Peyer's patch (tissue), 4 donors: ENCODE measurements around the gene CREB3L1.

Source experiments
- POLR2A ChIP-seq, 2 donors: fragments of 450-650 bp; IDR thresholded peaks; one replicate each; pipeline ENCODE4 v1.5.1; 2017; ENCODE audit warnings: antibody characterized with exemption in 2 of 2, mild to moderate bottlenecking in 2 of 2, moderate library complexity in 2 of 2
- TF ChIP-seq, protein P1 (sequence below), 6 experiments: fragments of 450-650 bp in 4 of 6; fragments of 200-600 bp in 2 of 6; sonication (generic) in 1 of 6; IDR thresholded peaks; one replicate each; pipeline ENCODE4 v1.5.1; 2017 to 2019; ENCODE audit warnings: antibody characterized with exemption in 6 of 6, mild to moderate bottlenecking in 3 of 6, moderate library complexity in 1 of 6

DNA sequence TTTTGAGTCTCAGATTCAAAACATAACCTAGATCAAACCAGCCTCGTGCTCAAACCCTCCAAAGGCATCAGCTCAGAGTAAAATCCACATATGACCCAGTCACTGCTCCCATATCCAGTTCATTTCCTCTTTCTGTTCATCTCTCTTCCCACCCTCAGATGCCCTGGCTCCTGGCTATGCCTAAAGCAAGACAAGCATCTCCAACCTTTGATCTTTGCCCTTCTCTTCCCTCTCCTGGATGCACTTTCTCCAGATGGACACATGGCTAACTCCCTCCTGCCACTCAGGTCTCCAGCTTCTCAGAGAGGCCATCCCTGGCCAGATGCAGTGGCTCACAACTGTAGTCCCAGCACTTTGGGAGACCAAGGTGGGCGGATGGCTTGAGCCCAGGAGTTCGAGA is 14.3 kb upstream of the CREB3L1 start:
- TF ChIP-seq, protein P1, sequence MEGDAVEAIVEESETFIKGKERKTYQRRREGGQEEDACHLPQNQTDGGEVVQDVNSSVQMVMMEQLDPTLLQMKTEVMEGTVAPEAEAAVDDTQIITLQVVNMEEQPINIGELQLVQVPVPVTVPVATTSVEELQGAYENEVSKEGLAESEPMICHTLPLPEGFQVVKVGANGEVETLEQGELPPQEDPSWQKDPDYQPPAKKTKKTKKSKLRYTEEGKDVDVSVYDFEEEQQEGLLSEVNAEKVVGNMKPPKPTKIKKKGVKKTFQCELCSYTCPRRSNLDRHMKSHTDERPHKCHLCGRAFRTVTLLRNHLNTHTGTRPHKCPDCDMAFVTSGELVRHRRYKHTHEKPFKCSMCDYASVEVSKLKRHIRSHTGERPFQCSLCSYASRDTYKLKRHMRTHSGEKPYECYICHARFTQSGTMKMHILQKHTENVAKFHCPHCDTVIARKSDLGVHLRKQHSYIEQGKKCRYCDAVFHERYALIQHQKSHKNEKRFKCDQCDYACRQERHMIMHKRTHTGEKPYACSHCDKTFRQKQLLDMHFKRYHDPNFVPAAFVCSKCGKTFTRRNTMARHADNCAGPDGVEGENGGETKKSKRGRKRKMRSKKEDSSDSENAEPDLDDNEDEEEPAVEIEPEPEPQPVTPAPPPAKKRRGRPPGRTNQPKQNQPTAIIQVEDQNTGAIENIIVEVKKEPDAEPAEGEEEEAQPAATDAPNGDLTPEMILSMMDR (IDR thresholded peaks at IDR 0.05) = no peak
- no peak for TF ChIP-seq POLR2A (IDR thresholded peaks at IDR 0.05)
